Activated T-helper 1 cell treated with Interleukin-2 at 50 U/mL for 16 hours (primary cell): ENCODE measurements around the gene CBX3.
"Not testable (repeated sequence)": the region's sequence is repeated elsewhere in the genome, so short reads cannot be mapped to it uniquely, and the experiment has no call there.

Experiments used
- DNase-seq: peaks from one replicate; pipeline ENCODE4 v3.0.0-alpha.2; 2020; ENCODE audit warnings: low read depth

The CBX3 gene

GRCh38 chr7:26188206-26188956 lies 13.2 kb upstream of the CBX3 start:
- no peak for DNase-seq

- no peak for DNase-seq
These were observed 12.5 kb upstream of the CBX3 start for GRCh38 chr7:26188957-26189541.

GRCh38 chr7:26189697-26190096 lies 11.8 kb upstream of the CBX3 start:
- DNase-seq, result no peak

GRCh38 chr7:26190417-26190869 lies 11.1 kb upstream of the CBX3 start:
- DNase-seq, result no peak

GRCh38 chr7:26191233-26191973 lies 10.1 kb upstream of the CBX3 start:
- no peak for DNase-seq

GRCh38 chr7:26191974-26192479 lies 9.5 kb upstream of the CBX3 start:
- no peak for DNase-seq

GRCh38 chr7:26192485-26193087 lies 9.0 kb upstream of the CBX3 start:
- DNase-seq, result no peak

- DNase-seq, result no peak
These were observed 7.9 kb upstream of the CBX3 start for GRCh38 chr7:26193432-26194207.

- not testable (repeated sequence) for DNase-seq
These were observed 6.8 kb upstream of the CBX3 start for GRCh38 chr7:26194764-26195163.

- no peak for DNase-seq
These were observed 6.4 kb upstream of the CBX3 start for GRCh38 chr7:26195182-26195581.

GRCh38 chr7:26195867-26196657 lies 5.5 kb upstream of the CBX3 start:
- no peak for DNase-seq

- no peak for DNase-seq
These were observed 4.1 kb upstream of the CBX3 start for GRCh38 chr7:26197153-26198115.

- DNase-seq, result no peak
These were observed 3.3 kb upstream of the CBX3 start for GRCh38 chr7:26198133-26198780.

- no peak for DNase-seq
These were observed 2.8 kb upstream of the CBX3 start for GRCh38 chr7:26198781-26199169.

- DNase-seq, result peak; percentile 53
These were observed 2.1 kb upstream of the CBX3 start for GRCh38 chr7:26199301-26200037.

- DNase-seq, result peak; percentile 57
These were observed 1.5 kb upstream of the CBX3 start for GRCh38 chr7:26200038-26200443.

GRCh38 chr7:26200444-26201246 lies 900 bp upstream of the CBX3 start, which contains the start of gene HNRNPA2B1:
Gene HNRNPA2B1, minus strand, starts transcription at chr7:26200746. Its CDS starts 169 bp downstream, at chr7:26200577.
- peak; percentile 96 for DNase-seq
